Naive thymus-derived CD4-positive, alpha-beta T cell (primary cell): ENCODE measurements around the gene RFXANK. TPM values are rescaled to one million over a fixed set of nuclear protein-coding genes. Genes with fewer than 3 reads are reported as not detected.
A peak's percentile ranks its signal among the peaks of the same experiment; 100 is the strongest.
"Not testable (repeated sequence)": the region's sequence is repeated elsewhere in the genome, so short reads cannot be mapped to it uniquely, and the experiment has no call there.

Experiments used
- ATAC-seq: fragments of 150-1000 bp; cut with Tn5 transposase; 2 replicates; pipeline ENCODE4 v1.10.0; 2021; ENCODE audit warnings: mild to moderate bottlenecking, moderate library complexity
- CTCF ChIA-PET: fragments of 350-600 bp; sonication (Branson Sonifier 250); formaldehyde crosslinking; loops from one replicate; lab custom pipeline; 2021; ENCODE audit warnings: antibody characterized with exemption; lab: Charles Lee
- POLR2A ChIA-PET: fragments of 350-600 bp; sonication (Branson Sonifier 250); formaldehyde crosslinking; loops from one replicate; lab custom pipeline; 2021; ENCODE audit warnings: antibody characterized with exemption, inconsistent platforms; lab: Charles Lee
- DNase-seq, 9 donors: peaks; one replicate each; pipeline versions ENCODE4 v3.0.0 to v3.0.0-alpha.2; 2020 to 2022; ENCODE audit warnings: mixed read lengths in 1 of 9
- H3K27ac ChIP-seq: one replicate; pipeline ENCODE4 v1.7.0; 2013; ENCODE audit warnings: mild to moderate bottlenecking, low read depth, low read length, moderate library complexity
- H3K27me3 ChIP-seq, 2 donors: one replicate each; pipeline ENCODE4 v1.7.0; 2013; ENCODE audit warnings: low read length in 2 of 2, mild to moderate bottlenecking in 2 of 2, moderate library complexity in 2 of 2; ENCODE audit not compliant: control insufficient read depth in 2 of 2, insufficient read depth in 2 of 2
- H3K36me3 ChIP-seq, 3 experiments: 1 replicate in 2 of 3; 2 replicates in 1 of 3; pipeline ENCODE4 v1.7.0; 2013; ENCODE audit warnings: low read length in 3 of 3, mild to moderate bottlenecking in 3 of 3, moderate library complexity in 1 of 3; ENCODE audit not compliant: insufficient read depth in 3 of 3, control insufficient read depth in 2 of 3
- H3K4me1 ChIP-seq, 2 donors: one replicate each; pipeline ENCODE4 v1.7.0; 2013; ENCODE audit warnings: low read length in 2 of 2, mild to moderate bottlenecking in 2 of 2, moderate library complexity in 1 of 2; ENCODE audit not compliant: control insufficient read depth in 2 of 2, insufficient read depth in 2 of 2
- H3K4me3 ChIP-seq: 2 replicates; pipeline ENCODE4 v1.7.0; 2013; ENCODE audit warnings: mild to moderate bottlenecking, low read length
- H3K9me3 ChIP-seq, 3 experiments: 1 replicate in 2 of 3; 2 replicates in 1 of 3; pipeline ENCODE4 v1.7.0; 2013; ENCODE audit warnings: low read length in 3 of 3; ENCODE audit not compliant: control insufficient read depth in 2 of 3
- H3K27ac Mint-ChIP-seq, 9 donors: one replicate each; pipeline ENCODE4 v1.8.0; 2020 to 2022; ENCODE audit warnings: mixed read lengths in 9 of 9, mild to moderate bottlenecking in 8 of 9, moderate library complexity in 5 of 9, inconsistent platforms in 2 of 9
- H3K27me3 Mint-ChIP-seq, 5 donors: one replicate each; pipeline ENCODE4 v1.8.0; 2021 to 2022; ENCODE audit warnings: mixed read lengths in 5 of 5, mild to moderate bottlenecking in 1 of 5
- H3K36me3 Mint-ChIP-seq, 5 donors: one replicate each; pipeline ENCODE4 v1.8.0; 2020 to 2022; ENCODE audit warnings: mixed read lengths in 5 of 5, mild to moderate bottlenecking in 3 of 5, inconsistent platforms in 1 of 5
- H3K4me1 Mint-ChIP-seq, 7 donors: one replicate each; pipeline ENCODE4 v1.8.0; 2020 to 2022; ENCODE audit warnings: mixed read lengths in 7 of 7, mild to moderate bottlenecking in 3 of 7, inconsistent platforms in 1 of 7
- H3K4me3 Mint-ChIP-seq, 10 donors: one replicate each; pipeline ENCODE4 v1.8.0; 2020 to 2022; ENCODE audit warnings: mild to moderate bottlenecking in 10 of 10, mixed read lengths in 10 of 10, moderate library complexity in 6 of 10, inconsistent platforms in 2 of 10
- H3K9me3 Mint-ChIP-seq, 11 donors: one replicate each; pipeline ENCODE4 v1.8.0; 2020 to 2022; ENCODE audit warnings: mixed read lengths in 11 of 11, mild to moderate bottlenecking in 4 of 11, inconsistent platforms in 1 of 11, moderate library complexity in 1 of 11
- intact Hi-C, 2 donors: fragments of 100-400 bp; cut with micrococcal nuclease; formaldehyde crosslinking; loops; one replicate each; pipeline ENCODE4 v1.15.1; 2023
- polyA plus RNA-seq, 2 donors: library from polyadenylated mRNA; unstranded; fragments of 300-500 nt; fragmentation: Illumina TruSeq; gene quantifications; one replicate each; pipeline ENCODE4 v1.2.3, GENCODE V29; 2021
- total RNA-seq, 6 experiments: library from RNA in 5 of 6; stranded (reverse) in 5 of 6; gene quantifications; 1 replicate in 5 of 6; 2 replicates in 1 of 6; pipeline ENCODE4 v1.2.3 and lab custom pipeline; 2021 to 2026

RFXANK gene
- total and polyA plus RNA-seq, 7 experiments from 2014 or later = 60.8 to 114 (median 76.9) TPM

GRCh38 chr19:19215792-19216191 is 23.7 kb downstream of the RFXANK start:
- H3K4me3 Mint-ChIP-seq = no peak overlapping the region
- H3K36me3 Mint-ChIP-seq = peaks cover 0 to 5% (median 0%) of the 10 kb centered on the region in 5 donors
- Histone ChIP-seq H3K4me3 (no peak overlapping the region), H3K27ac (no peak overlapping the region), H3K36me3 (no peaks in the 10 kb centered on the region), H3K27me3 (peaks cover 2 to 11% of the 10 kb centered on the region in 2 donors), H3K4me1 (no peaks in the 10 kb centered on the region), H3K9me3 (no peaks in the 10 kb centered on the region)
- intact Hi-C loops = no loop called here
- peaks cover 0 to 2% (median 0%) of the 10 kb centered on the region in 11 donors for H3K9me3 Mint-ChIP-seq
- ATAC-seq (no peak), DNase-seq (no peak)
- ChIA-PET POLR2A (no interaction called here), CTCF (no interaction called here)
- H3K4me1 Mint-ChIP-seq = peaks cover 0 to 14% (median 0%) of the 10 kb centered on the region in 7 donors
- H3K27me3 Mint-ChIP-seq = peaks cover 35 to 59% (median 47%) of the 10 kb centered on the region in 5 donors
- H3K27ac Mint-ChIP-seq = no peak overlapping the region

DNA sequence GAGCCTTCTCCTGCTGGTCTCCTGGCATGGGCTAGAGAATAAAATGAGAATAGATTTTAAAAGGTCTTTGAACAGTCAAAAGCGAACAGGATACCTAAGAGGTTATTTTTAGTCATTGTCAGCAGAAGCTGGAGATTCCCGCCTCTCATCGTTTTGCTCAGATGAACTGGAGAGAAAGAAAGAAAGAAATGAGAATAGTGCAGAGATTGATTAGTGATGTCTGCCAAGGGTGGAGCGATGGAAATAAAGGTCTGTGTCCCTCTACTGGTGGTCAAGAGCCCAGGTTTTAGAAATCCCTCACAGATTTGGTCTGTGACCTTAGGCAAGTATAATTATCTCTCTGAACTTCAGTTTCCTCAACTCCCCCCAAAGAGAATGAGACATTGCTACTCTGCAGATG is 25.0 kb downstream of the RFXANK start:
- Histone ChIP-seq H3K36me3 (no peaks in the 10 kb centered on the region), H3K27ac (no peak overlapping the region), H3K4me3 (no peak overlapping the region), H3K27me3 (peaks cover 2 to 11% of the 10 kb centered on the region in 2 donors), H3K9me3 (no peaks in the 10 kb centered on the region), H3K4me1 (no peaks in the 10 kb centered on the region)
- H3K36me3 Mint-ChIP-seq = peaks cover 0 to 5% (median 0%) of the 10 kb centered on the region in 5 donors
- peaks cover 0 to 2% (median 0%) of the 10 kb centered on the region in 11 donors for H3K9me3 Mint-ChIP-seq
- H3K4me1 Mint-ChIP-seq = peaks cover 0 to 14% (median 0%) of the 10 kb centered on the region in 7 donors
- no peak overlapping the region for H3K27ac Mint-ChIP-seq
- no peak overlapping the region for H3K4me3 Mint-ChIP-seq
- ChIA-PET CTCF (no interaction called here), POLR2A (no interaction called here)
- intact Hi-C loops = no loop called here
- DNase-seq (no peak), ATAC-seq (no peak)
- peaks cover 29 to 47% (median 38%) of the 10 kb centered on the region in 5 donors for H3K27me3 Mint-ChIP-seq

DNA sequence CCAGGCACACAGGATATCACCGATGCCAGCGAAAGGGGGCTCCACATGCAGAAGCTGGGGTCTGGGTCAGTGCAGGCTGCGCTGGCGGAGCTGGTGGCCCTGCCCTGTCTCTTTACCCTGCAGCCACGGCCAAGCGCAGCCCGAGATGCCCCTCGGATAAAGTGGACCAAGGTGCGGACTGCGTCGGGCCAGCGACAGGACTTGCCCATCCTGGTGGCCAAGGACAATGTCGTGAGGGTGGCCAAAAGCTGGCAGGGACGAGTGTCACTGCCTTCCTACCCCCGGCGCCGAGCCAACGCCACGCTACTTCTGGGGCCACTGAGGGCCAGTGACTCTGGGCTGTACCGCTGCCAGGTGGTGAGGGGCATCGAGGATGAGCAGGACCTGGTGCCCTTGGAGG is 26.9 kb downstream of the RFXANK start:
- Histone ChIP-seq H3K9me3 (no peaks in the 10 kb centered on the region), H3K27me3 (peaks cover 0 to 2% of the 10 kb centered on the region in 2 donors), H3K27ac (no peak overlapping the region), H3K4me3 (no peak overlapping the region), H3K4me1 (no peaks in the 10 kb centered on the region), H3K36me3 (no peaks in the 10 kb centered on the region)
- ATAC-seq = no peak
- peaks cover 19 to 31% (median 27%) of the 10 kb centered on the region in 5 donors for H3K27me3 Mint-ChIP-seq
- H3K9me3 Mint-ChIP-seq = peaks cover 0 to 2% (median 0%) of the 10 kb centered on the region in 11 donors
- ChIA-PET POLR2A (no interaction called here), CTCF (no interaction called here)
- peaks cover 0 to 8% (median 0%) of the 10 kb centered on the region in 7 donors for H3K4me1 Mint-ChIP-seq
- intact Hi-C loops = no loop called here
- no peak overlapping the region for H3K4me3 Mint-ChIP-seq
- no peak overlapping the region for H3K27ac Mint-ChIP-seq
- no peak for DNase-seq
- H3K36me3 Mint-ChIP-seq = peaks cover 0 to 5% (median 0%) of the 10 kb centered on the region in 5 donors

GRCh38 chr19:19221000-19221399 is 28.9 kb downstream of the RFXANK start:
- ATAC-seq, H3K4me3 ChIP-seq, H3K27ac ChIP-seq, H3K9me3 Mint-ChIP-seq, H3K4me1 ChIP-seq, H3K27ac Mint-ChIP-seq, H3K9me3 ChIP-seq, H3K4me1 Mint-ChIP-seq, intact Hi-C loops, POLR2A ChIA-PET, H3K36me3 Mint-ChIP-seq, H3K27me3 ChIP-seq, H3K4me3 Mint-ChIP-seq, H3K36me3 ChIP-seq, DNase-seq: not testable (repeated sequence)
- peaks cover 0 to 18% (median 12%) of the 10 kb centered on the region in 5 donors for H3K27me3 Mint-ChIP-seq
- CTCF ChIA-PET = interaction anchor here (0.6 kb wide), 1 partner anchor 18 kb away, joined by 3 read pairs; the partner anchor contains the start of gene NR2C2AP

- DNase-seq (no peak), ATAC-seq (no peak)
- H3K36me3 ChIP-seq = no peaks in the 10 kb centered on the region
- Mint-ChIP-seq H3K27me3 (peaks cover 0 to 17% (median under 1%) of the 10 kb centered on the region in 5 donors), H3K36me3 (no peaks in the 10 kb centered on the region), H3K4me3 (no peak overlapping the region), H3K9me3 (no peaks in the 10 kb centered on the region), H3K4me1 (peaks cover 0 to 4% (median 2%) of the 10 kb centered on the region in 7 donors), H3K27ac (no peak overlapping the region)
- peaks cover 0 to 9% of the 10 kb centered on the region in 2 donors for H3K4me1 ChIP-seq
- intact Hi-C loops = no loop called here
- no peak overlapping the region for H3K27ac ChIP-seq
- ChIA-PET CTCF (no interaction called here), POLR2A (no interaction called here)
- no peak overlapping the region for H3K4me3 ChIP-seq
- no peaks in the 10 kb centered on the region for H3K9me3 ChIP-seq
- no peaks in the 10 kb centered on the region for H3K27me3 ChIP-seq
Observed at GRCh38 chr19:19223060-19223459, 31.0 kb downstream of the RFXANK start.

GRCh38 chr19:19223636-19224035 is 31.6 kb downstream of the RFXANK start:
- CTCF ChIA-PET = no interaction called here
- no peaks in the 10 kb centered on the region for H3K27me3 ChIP-seq

More at GRCh38 chr19:19223636-19224035, 31.6 kb downstream of the RFXANK start:
- ATAC-seq = no peak
- Mint-ChIP-seq H3K4me3 (peak overlapping the region in 4 of 10 donors; percentile 4 to 81 (median 29)), H3K27ac (no peak overlapping the region), H3K27me3 (peaks cover 0 to 17% (median 5%) of the 10 kb centered on the region in 5 donors), H3K9me3 (no peaks in the 10 kb centered on the region), H3K36me3 (no peaks in the 10 kb centered on the region), H3K4me1 (peaks cover 0 to 4% (median 2%) of the 10 kb centered on the region in 7 donors)
- intact Hi-C loops = loop anchor here (2.0 kb wide), 4 partner anchors 31 to 171 kb away; partner anchors contain the start of genes BORCS8 (in 1 of the 2), RFXANK (in 1 of the 2) and TMEM161A (in 1 of the 2)
- Histone ChIP-seq H3K4me1 (peaks cover 0 to 9% of the 10 kb centered on the region in 2 donors), H3K4me3 (no peak overlapping the region), H3K27ac (no peak overlapping the region), H3K36me3 (no peaks in the 10 kb centered on the region), H3K9me3 (no peaks in the 10 kb centered on the region)
- DNase-seq = no peak
- POLR2A ChIA-PET = no interaction called here
